Choroid plexus epithelial cell (primary cell): ENCODE results near the gene TLX3.

Source experiments
- DNase-seq: peaks from one replicate; pipeline ENCODE4 v3.0.0-alpha.2; 2010; ENCODE audit warnings: low read depth
- H3K4me3 ChIP-seq: 2 replicates; pipeline ENCODE4 v1.5.1; 2011; ENCODE audit warnings: low read depth, mild to moderate bottlenecking, control low read depth, low read length, moderate library complexity
- CTCF ChIP-seq: conservative IDR thresholded peaks from 2 replicates; pipeline ENCODE4 v1.5.1; 2011; ENCODE audit warnings: low read depth, mild to moderate bottlenecking, control low read depth, inconsistent platforms, low read length, moderate library complexity

The TLX3 gene

GRCh38 chr5:171316258-171317121 is 7.4 kb downstream of the TLX3 start:
- H3K4me3 ChIP-seq, result no peak overlapping the region
- TF ChIP-seq CTCF, result no peak
- no peak for DNase-seq

GRCh38 chr5:171317230-171317629 is 8.2 kb downstream of the TLX3 start:
- TF ChIP-seq CTCF, result no peak
- H3K4me3 ChIP-seq, result no peak overlapping the region
- DNase-seq, result no peak

DNA sequence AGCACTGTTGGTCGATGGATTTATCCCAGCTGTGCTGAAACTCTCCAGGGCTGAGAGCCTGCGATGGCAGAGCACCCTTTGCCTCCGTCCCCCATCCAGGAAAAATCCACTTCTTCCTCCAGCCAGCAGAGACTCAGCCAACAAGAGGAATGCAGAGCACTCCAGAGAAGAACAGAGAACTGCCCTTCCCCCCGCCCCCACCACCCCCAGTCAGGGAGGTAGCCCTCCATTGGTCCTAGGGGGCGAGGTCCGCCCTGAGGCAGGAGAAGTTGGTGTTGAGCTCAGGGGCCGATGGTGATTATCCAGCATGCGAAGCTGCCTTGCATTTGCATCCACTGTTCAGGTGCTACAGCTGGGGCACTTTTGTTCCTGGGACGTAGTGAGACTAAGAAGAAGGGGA is 9.0 kb downstream of the TLX3 start:
- H3K4me3 ChIP-seq, result no peak overlapping the region
- no peak for TF ChIP-seq CTCF
- no peak for DNase-seq

DNA sequence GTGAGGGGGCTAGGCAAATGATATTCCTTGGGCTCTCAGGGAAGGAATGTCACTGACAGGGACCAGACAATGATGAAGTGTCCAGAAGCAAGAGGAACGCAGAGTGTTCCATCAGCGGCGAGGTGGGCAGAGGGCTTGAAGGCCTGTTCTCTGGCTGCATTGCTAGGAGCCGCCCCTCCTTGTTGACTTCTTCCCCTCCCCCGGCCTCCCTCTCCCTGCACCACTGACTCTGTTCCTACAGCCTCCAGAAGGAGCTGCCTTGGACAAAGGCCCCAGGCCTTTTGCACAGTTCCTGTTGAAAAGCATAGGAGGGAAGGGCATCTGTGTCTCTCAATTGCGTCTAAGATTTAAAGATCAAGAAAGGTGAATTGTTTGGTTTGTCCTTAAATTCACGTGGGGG is 12.4 kb downstream of the TLX3 start:
- no peak for DNase-seq
- H3K4me3 ChIP-seq, result no peak overlapping the region
- no peak for TF ChIP-seq CTCF

- no peak overlapping the region for H3K4me3 ChIP-seq
- DNase-seq, result no peak
- TF ChIP-seq CTCF, result no peak
Observed at GRCh38 chr5:171322527-171322926, 13.5 kb downstream of the TLX3 start.

DNA sequence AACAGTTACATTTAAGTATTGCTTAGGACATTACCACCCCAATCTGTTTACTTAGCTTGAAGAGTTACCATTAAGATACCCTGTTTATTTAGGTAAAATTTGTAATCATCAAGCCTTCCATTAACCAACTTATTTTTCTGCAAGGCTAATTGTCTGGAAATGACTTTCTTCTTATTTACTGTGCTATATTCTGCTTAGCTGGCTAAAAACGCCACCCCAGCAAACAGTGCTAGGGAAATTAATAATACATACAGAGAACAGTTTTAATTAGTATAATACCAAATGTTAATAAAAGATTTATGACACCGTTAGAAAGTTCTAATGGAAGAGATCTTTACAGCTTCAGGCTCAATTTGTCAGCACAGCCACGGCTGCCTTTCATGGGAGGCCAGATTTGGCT is 14.0 kb downstream of the TLX3 start:
- H3K4me3 ChIP-seq, result no peak overlapping the region
- DNase-seq, result no peak
- TF ChIP-seq CTCF, result no peak

GRCh38 chr5:171323806-171324632 is 15.0 kb downstream of the TLX3 start:
- TF ChIP-seq CTCF, result no peak
- DNase-seq, result no peak

More at GRCh38 chr5:171323806-171324632, 15.0 kb downstream of the TLX3 start:
- no peak overlapping the region for H3K4me3 ChIP-seq
